ENCODE results near the gene BLTP3A.
"Not testable (repeated sequence)": the region's sequence is repeated elsewhere in the genome, so short reads cannot be mapped to it uniquely, and the experiment has no call there.

BLTP3A gene

GRCh38 chr6:34791701-34792604, at the start of gene BLTP3A:
BLTP3A (plus strand) TSS chr6:34792083; CDS start chr6:34792251, 168 bp downstream.
- DNase-seq (ENCODE audit: low spot score) = peak; percentile 89

DNA sequence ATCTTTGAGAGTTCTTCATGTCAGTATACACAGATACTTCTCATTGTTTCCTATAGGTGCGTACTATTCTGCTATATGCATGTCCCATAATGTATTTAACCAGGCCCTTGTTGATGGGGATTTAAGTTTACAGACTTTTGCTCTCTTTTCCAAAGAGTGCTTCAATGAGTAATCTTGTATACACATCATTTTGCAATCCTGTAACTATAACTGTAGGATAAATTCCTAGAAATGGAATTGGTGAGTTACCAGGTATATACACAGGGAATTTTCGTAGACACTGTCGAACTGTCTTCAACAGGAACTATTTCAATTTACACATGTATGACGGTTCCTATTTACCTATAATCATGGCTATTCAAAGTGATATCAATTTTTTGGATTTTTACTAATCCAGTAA, 49.8 kb upstream of the BLTP3A start:
- DNase-seq (ENCODE audit: low spot score) = no peak

- no peak for DNase-seq (ENCODE audit: low spot score)
Observed at GRCh38 chr6:34743625-34744293, 48.1 kb upstream of the BLTP3A start.

GRCh38 chr6:34744294-34744647, 47.6 kb upstream of the BLTP3A start:
- not testable (repeated sequence) for DNase-seq (ENCODE audit: low spot score)

DNA sequence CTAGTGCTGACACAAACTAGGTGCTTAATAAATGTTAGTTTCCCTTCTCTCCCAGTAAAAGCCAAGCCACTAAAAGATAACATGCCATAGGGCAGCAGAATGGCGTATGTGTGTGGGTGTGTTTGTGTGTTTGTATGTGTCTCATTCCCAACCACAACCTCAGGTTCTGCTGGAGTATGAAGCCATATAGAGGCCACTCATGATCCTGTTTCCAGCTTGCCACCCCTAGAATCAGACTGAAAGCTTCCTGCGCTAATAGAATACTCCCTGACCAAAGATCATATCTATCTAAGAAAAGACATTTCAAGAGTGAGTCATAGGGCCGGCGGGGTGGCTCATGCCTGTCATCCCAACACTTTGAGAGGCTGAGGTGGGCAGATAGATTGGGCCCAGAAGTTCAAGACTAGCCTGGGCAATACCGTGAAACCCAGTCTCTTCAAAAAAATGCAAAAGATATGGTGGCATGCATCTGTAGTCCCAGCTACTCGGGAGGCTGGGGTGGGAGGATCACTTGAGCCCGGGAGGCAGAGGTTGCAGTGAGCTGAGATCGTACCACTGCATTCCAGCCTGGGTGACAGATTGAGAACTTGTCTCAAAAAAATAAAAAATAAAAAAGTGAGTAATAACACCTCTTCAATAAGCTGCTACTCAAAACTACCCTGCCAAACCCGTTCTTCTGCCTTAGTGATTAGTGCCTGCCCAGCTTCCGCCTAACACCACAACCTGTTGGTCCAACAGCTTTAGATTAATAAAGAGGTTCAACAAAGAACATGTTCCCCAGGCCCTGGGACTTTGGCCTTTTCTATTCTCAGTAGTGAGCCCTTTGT, 46.4 kb upstream of the BLTP3A start:
- DNase-seq (ENCODE audit: low spot score) = no peak

GRCh38 chr6:34746104-34746846, 45.6 kb upstream of the BLTP3A start:
- no peak for DNase-seq (ENCODE audit: low spot score)

GRCh38 chr6:34748757-34749156, 43.1 kb upstream of the BLTP3A start:
- DNase-seq (ENCODE audit: low spot score) = no peak

- peak; percentile 67 for DNase-seq (ENCODE audit: low spot score)
Observed at GRCh38 chr6:34756513-34756856, 35.4 kb upstream of the BLTP3A start.

DNA sequence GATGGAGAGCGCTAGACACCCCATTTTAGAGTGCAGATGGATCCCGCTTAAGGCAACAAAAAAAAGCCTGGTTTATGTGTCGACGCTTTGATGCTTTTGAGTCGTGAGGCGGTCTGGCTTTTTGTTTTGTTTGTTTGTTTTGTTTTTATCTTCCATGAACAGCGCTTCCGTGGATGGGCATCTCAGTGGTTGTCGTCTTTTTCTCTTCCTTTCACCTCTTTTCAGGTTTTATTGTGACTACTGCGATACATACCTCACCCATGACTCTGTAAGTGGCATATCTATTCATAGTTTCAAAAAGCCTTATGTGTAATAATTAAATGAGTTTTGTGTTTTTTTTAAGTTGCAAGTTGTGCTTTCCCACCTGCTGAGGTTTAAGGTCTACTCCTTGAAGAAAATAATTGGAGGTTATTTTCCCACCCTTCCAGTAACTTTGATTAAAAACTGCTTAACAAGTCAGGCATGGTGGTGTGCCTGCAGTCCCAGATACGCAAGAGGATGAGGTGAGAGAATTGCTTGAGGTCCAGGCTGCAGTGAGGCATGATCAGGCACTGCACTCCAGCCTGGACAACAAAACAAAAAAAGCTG, 34.1 kb upstream of the BLTP3A start:
- no peak for DNase-seq (ENCODE audit: low spot score)

GRCh38 chr6:34760108-34760507, 31.8 kb upstream of the BLTP3A start:
- DNase-seq (ENCODE audit: low spot score) = no peak

GRCh38 chr6:34761681-34762080, 30.2 kb upstream of the BLTP3A start:
- DNase-seq (ENCODE audit: low spot score) = not testable (repeated sequence)

- no peak for DNase-seq (ENCODE audit: low spot score)
Observed at GRCh38 chr6:34768148-34768547, 23.7 kb upstream of the BLTP3A start.

GRCh38 chr6:34771727-34772126, 20.2 kb upstream of the BLTP3A start:
- DNase-seq (ENCODE audit: low spot score) = no peak

DNA sequence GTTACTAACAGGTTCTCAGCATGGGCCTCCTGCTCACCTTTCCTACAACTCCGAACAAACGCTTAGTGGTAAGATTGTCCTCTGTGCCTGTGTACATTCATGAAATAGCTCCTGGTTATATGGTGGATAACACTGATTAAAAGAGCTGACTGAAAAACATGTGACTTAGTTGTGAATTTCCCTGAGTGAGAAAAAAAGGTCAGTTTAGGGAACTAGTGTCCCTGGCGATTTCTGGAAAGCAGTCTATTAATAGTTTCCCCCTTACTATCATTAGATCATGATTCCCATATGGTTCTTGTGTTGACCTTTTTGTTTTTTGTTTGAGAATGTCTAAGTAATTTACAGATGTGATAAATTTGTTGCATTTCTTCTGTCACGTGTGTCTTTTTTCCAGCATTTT, 18.9 kb upstream of the BLTP3A start:
- no peak for DNase-seq (ENCODE audit: low spot score)

GRCh38 chr6:34773916-34774315, 18.0 kb upstream of the BLTP3A start:
- no peak for DNase-seq (ENCODE audit: low spot score)

DNA sequence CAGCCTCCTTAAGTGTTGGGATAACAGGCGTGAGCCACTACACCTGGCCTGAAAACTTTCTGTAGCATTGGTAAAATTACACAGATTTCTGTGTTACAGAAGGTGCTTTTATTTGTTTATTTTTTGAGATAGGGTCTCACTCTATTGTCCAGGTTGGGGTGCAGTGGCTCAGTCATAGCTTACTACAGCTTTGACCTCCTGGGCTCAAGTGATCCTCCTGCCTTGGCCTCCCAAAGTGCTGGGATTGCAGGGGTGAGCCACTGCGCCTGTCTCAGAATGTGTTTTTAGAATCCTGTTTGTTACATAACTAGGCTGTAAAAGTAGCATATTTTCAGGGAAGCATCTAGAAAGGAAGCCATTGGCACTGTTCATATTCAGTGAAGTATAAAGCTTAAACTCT, 16.9 kb upstream of the BLTP3A start:
- no peak for DNase-seq (ENCODE audit: low spot score)

GRCh38 chr6:34785375-34785774, 6.5 kb upstream of the BLTP3A start:
- DNase-seq (ENCODE audit: low spot score) = not testable (repeated sequence)

- not testable (repeated sequence) for DNase-seq (ENCODE audit: low spot score)
Observed at GRCh38 chr6:34787152-34787551, 4.7 kb upstream of the BLTP3A start.

- DNase-seq (ENCODE audit: low spot score) = no peak
Observed at GRCh38 chr6:34788111-34788510, 3.8 kb upstream of the BLTP3A start.

DNA sequence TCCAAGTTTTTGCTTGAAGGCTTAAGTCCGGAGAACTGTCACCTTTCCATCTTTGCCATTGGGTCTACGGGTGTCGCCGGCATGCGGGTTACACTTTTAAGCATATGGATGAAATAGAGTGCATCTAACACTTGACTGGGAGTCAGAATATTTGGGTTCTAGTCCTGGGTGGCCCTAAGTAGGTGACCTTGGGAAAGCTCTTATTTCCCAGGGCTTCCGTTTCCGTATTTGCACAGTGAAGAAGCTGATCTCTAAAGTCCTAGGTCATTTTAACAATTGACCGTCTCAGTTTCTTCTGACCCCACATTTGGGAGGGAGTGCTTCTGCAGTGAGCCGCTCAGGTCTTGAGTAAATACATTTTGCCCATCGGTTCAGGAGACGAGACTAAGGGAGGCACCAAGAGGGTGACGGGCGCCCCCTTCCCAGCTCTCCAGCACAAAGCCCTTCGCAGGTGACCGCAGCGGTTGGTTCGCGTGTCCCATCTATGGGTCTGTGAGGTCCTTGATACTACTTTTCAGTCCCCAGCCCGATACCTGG, 651 bp upstream of the BLTP3A start:
- DNase-seq (ENCODE audit: low spot score) = no peak
